ENCODE measurements around the gene PAPOLA.
"Not testable (repeated sequence)": the region's sequence is repeated elsewhere in the genome, so short reads cannot be mapped to it uniquely, and the experiment has no call there.

Gene PAPOLA

DNA sequence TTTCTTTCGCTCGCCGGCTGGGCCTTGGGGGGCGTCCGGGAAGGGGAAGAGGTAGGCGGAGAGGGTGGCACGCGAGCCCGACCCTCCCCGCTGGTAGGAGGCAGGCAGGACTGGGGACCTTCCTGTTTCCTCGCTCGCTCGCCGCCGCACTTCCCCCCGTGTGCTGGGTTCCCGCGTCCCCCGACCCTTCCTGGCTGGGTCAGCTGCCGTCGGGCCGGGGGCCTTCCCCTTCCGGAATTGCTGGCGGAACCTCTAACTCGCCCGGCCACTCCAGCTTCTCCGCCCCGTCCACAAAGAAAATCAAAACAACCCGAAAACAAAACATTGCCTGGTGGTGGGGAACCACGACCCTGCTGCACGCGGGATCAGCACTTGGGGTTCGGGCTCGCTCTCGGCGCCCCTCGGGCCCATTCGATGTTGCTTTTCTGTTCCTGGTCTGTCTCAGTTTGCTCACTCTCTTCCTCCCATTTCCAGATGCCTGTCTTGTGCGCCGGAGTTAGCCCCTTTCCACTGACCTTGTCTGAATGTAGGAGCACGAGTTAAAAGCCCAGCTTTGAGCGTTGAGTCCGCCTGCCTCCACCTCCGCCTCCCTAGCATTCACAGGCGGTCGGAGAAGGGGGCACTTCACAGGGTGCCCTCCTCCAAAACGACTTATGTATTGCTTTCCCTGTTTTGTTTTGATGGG lies 581 bp downstream of the PAPOLA start:
- DNase-seq (ENCODE audit: low read depth) = peak; percentile 66

DNA sequence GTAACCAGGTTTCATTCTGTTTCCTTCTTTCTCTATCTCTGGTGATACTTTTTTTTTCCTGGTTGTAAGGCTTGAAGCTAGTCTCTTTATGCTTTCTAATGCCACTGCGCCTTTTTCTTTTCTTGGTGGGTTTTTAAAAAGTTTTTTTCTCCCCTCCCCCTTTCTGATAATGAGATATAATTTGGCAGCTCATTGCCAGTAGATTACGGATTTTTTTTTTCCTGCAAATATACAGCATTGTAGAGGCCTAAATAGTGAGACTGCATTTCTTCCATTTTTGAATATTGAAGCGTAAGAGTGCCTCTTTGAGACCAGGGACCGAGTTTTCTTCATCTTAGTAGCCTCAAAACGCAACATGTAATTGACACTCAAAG lies 1.1 kb downstream of the PAPOLA start:
- DNase-seq (ENCODE audit: low read depth) = no peak

DNA sequence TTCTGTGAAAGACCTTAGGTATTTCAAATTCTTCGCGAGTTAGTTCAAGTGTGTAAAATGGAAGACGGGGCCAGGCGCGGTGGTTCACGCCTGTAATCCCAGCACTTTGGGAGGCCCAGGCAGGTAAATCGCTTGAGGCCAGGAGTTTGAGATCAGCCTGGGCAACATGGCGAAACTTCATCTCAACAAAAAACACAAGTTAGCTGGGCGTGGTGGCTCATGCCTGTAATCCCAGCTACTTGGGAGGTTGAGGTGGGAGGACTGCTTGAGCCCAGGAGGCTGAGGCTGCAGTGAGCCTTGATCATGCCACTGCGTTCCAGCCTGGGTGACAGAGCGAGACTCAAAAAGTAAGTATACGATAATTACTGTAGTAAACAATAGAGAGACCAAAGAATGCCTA lies 2.2 kb downstream of the PAPOLA start:
- DNase-seq (ENCODE audit: low read depth) = not testable (repeated sequence)

DNA sequence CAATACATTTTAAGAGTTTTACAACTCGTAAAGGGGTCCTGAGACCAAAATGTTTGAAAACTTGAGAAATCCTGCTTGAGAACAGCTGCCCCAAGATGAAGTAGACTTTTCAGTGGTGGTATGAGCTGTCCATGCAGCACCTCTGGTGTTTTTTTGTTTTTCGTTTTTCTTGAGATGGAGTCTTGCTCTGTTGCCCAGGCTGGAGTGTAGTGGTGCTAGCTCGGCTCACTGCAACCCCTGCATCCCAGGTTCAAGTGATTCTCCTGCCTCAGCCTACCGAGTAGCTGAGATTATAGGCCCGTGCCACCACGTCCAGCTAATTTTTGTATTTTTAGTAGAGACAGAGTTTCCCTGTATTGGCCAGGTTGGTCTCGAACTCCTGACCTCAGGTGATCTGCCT lies 5.5 kb downstream of the PAPOLA start:
- no peak for DNase-seq (ENCODE audit: low read depth)

DNA sequence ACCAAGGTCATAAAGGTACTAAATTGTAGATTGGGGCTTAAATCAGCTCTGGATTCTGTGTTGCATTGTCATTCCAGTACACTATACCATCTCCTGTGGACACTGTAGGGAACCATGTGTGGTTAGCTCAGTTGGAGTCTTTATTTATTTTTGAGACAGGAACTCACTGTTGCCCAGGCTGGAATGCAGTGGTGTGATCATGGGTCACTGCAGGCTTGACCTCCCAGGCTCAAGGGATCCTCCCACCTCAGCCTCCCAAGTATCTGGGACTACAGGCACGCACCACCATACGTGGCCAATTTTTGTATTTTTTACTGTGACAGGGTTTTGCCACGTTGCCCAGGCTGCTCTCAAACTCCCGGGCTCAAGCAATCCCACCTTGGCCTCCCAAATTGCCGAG lies 6.7 kb downstream of the PAPOLA start:
- DNase-seq (ENCODE audit: low read depth) = peak; percentile 24

DNA sequence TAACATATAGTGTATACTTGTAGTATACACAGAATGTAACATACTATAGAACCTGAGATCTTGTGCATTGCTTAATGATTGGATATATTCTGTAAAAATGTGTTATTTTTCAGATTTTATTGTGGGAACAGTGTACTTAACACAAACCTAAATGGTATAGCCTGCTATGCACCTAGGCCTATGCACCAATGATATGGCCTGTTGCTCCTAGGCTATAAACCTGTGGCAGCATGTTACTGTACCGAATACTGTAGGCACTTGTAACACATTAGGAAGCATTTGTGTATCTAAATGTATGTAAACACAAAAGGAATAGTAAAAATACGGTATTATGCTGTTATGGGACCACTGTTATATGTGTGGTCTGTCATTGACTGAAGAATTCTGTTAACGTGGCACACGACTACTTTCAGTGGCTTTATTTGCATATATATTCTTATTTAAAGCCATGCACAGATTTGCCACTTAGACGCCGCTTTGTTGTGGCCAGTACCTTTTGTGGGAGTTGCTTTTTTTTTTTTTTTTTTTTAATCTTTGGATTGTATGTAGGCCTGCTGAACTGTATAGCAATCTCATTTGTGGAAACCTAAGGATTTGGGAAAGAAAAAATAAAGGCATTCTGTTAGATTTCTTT lies 7.4 kb downstream of the PAPOLA start:
- DNase-seq (ENCODE audit: low read depth) = no peak

DNA sequence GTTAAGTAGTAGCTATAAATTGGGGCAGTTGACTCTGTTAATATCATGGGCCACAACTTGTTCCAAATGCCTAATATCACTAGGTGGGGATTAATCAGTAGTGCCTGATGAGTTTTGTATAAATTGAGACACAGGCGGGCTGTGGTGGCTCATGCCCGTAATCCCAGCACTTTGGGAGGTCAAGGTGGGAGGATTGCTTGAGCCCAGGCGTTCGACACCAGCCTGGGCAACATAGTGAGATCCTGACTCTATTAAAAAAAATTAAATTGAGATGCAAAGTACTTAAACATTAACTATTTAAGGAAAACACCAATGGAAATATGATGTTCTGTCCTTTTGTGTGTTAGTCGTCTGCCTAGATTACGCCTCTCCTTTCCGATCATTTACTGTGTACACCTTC lies 9.0 kb downstream of the PAPOLA start:
- DNase-seq (ENCODE audit: low read depth) = no peak

DNA sequence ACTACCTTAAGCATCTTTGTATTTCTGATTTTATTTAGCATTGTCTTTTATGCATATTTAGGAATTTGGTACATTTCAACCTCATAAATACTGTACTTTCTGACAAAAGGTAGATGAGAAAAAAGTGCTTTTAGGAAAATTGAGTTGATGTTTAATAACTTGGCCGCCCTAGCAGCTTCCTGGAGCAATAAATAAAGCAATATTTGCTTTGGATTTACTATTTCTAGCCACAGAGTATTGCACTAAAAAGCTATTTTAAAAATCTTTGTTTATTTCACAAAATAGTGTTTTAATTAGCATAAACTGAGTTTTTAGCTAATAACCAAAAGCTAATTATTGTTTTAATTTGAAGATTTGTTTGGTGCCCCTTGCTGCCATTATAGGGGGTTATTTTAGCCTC lies 9.5 kb downstream of the PAPOLA start:
- DNase-seq (ENCODE audit: low read depth) = no peak

DNA sequence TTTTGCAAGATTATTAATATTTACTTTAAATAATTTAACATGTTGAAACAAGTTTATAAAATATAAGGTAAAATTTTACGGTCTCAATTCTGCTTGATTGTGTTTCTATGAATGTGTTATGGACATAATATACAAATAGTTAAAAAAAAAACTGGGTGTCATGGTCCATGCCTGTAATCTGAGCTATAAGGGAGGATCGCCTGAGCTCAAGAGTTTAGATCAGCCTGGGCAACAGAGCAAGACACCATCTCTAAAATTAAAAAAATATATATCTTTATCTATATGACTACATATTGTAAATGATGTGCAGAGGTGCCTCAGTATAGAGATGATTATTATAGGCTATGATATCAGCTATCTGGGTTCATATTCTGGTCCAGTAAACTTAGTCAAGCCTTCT lies 9.9 kb downstream of the PAPOLA start:
- DNase-seq (ENCODE audit: low read depth) = no peak

DNA sequence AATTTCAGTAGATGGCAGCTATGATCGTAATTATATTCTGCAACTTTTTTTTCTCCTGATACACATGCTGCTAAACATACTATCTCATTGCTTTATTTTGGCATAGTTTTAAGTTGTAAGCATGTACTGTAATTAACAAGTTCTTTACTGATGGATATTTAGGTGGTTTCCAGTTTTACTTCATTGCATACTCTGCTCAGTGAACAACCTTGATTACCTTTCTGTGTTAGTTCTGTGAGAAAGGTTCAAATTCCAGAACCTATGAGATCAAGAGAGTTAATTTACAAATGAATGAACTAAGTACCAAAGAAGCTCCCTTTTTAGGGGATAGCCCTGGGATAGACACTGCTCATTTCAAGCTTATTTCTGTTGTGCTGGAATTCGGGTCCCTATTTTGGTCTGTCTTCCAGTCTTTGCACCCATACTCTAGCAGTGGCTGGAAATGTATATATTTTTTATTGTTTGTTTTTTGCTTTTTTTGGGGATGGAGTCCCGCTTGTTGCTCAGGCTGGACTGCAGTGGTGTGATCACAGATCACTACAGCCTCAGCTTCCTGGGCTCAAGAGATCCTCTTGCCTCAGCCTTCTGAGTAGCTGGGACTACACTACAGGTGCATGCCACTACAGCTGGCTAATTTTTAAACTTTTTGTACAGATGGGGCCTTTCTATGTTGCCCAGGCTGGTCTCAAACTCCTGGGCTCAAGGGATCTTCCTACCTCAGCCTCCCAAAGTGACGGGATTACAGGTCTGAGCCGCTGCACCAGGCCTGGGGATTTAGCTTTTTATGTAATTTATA lies 10.6 kb downstream of the PAPOLA start:
- no peak for DNase-seq (ENCODE audit: low read depth)

DNA sequence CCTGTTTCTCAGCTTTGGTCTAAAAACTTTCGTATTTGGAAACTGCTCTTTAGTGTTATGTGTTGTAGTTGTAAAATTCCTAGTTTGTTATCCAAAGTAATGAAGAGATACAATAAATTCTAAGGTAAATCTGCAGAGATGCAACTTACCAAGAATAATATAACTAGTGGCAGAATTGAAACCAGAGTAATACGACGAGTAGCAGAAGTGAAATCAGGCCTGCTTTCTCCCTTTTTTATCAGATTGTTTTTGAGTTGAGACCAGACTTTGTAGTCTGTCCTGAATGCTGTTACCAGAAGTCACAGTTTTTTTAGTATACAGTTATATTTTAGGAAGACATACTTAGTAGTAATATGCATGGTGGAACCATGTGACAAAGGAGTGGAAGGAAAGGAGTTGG lies 12.5 kb downstream of the PAPOLA start:
- DNase-seq (ENCODE audit: low read depth) = no peak

DNA sequence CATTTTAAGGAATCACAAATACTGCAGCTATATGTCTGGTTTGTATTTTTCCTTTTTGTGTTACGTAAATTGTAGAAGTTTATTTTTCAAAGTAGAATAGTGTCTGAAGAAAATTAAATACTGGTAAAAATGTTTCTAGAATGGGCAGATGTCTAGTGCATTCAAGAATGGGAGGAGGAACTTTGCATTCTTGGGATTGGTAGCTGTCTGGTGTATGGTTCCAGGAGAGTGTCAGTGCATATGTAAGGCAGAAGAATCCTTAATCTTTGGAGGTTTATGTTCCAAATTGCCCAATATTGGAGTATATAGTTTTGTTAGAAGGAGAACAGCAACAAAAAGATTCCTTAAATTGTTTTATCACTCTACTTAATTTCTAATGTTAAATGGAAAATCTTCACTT lies 13.5 kb downstream of the PAPOLA start:
- DNase-seq (ENCODE audit: low read depth) = no peak

DNA sequence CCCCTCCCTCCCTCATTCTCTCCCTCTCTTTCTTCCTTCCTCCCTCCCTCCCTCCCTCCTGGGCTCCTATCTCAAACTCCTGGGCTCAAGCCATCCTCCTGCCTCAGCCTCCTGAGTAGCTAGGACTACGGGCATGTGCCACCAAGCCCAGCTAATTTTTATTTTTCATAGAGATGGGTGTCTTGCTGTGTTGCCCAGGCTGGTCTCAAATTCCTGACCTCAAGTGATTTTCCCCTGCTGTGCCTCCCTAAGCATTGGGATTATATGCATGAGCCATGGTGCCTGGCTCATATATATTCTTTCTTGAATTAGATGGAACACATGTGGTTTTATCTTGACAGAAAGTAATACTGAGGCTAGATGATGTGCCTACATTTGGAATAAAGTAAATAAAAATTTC lies 14.2 kb downstream of the PAPOLA start:
- no peak for DNase-seq (ENCODE audit: low read depth)

DNA sequence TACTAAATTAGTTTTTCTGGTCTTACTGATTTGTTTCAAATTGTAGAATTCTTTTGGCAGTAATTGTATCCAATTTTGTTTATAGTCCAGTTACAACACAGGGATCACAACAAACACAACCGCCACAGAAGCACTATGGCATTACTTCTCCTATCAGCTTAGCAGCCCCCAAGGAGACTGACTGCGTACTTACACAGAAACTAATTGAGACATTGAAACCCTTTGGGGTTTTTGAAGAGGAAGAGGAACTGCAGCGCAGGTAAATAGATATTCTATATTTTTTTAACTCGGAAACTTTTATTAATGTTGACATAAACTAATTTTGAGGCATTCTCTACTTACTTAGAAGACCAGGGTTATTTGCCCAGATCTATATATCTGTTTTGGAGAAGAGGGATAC lies 17.8 kb downstream of the PAPOLA start:
- DNase-seq (ENCODE audit: low read depth) = no peak

DNA sequence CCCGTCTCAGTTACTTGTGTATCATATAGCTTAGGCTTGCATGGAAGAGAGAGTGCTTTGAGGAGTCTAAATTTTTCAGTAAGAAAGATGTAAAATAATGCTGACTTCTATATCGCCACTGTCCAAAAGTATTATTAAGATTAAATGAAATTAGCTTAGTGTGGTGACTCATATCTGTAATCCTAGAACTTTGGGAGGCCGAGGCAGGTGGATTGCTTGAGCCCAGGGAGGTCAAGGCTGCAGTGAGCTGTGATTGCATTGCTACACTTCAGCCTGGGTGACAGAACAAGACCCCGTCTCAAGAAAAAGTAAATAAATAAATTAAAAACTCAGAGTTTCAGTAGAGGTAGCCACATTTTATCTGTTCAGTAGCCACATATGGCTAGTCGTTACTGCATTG lies 23.3 kb downstream of the PAPOLA start:
- DNase-seq (ENCODE audit: low read depth) = no peak

DNA sequence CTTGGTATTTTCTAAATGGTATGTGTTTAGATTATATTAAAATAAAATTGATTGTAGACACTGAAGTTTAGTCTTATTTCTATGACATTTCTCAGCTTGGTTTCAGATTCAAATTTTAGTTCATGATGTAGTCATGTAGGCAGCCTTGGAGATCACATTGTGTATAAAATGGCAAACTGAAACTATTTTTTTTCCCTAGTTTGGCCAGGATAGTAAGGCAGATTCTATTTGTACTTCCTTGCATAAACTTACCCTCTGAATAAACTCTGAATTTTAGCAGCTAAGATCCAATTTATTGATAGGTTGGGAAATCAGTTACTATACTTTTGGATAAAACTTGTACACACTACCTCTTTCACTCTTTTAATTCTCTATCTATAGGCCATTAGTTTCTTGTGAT lies 30.4 kb downstream of the PAPOLA start:
- no peak for DNase-seq (ENCODE audit: low read depth)

DNA sequence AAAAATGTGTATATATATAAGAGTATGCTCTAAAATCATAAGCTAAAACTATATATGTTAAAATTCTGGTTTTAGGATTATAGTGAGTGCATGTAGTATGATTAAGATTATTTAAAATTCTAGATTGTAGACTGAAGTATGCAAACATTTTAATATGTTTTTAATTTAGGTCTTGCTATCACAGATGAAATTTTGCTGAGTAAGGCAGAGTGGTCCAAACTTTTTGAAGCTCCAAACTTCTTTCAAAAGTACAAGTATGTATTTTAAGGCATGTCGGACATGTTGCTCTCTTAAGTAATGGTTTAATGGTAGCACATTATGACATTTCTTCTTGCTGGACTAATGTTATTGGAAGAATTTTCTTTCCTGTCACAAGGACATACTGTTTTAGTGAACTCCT lies 34.6 kb downstream of the PAPOLA start:
- DNase-seq (ENCODE audit: low read depth) = no peak

DNA sequence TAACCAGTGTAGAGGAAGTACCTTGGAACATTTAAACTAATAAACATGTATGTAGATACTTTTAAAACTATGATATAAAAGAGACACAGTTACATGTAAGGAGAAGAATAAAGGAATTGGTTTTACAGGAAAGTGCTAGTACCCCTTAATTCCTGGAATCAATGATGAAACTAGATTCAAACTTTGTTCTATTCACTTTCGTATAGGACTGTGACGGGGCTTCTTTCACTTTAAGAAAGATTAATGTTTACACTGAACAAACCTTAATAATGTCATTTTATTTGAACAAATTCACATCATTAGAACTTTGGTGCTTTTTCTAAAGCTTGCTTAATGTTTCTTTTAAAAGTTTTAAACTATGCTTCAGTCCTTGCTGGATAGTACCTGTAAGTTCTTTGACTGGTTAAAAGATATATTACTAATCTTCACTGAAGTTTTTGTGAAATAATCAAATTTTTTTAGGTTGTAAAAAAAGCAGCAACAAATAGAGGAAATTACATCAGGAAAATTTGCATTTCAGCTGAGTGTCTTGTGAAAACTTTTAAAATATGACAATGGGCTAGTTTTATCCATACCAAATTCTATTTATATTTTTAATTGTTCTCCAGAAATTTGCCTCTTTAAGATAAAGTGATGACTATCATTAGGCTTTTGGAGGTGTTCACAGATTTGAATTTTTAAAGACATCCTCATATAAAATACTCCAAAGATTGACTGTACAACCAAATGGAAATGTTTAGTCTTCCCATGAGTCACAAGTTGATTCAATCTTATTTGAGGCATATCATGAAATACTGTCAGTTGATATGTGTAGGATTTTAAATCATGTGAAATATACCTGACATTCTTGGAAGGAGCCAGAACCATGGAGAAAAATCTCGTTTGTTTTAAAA lies 36.2 kb downstream of the PAPOLA start:
- peak; percentile 24 for DNase-seq (ENCODE audit: low read depth)

DNA sequence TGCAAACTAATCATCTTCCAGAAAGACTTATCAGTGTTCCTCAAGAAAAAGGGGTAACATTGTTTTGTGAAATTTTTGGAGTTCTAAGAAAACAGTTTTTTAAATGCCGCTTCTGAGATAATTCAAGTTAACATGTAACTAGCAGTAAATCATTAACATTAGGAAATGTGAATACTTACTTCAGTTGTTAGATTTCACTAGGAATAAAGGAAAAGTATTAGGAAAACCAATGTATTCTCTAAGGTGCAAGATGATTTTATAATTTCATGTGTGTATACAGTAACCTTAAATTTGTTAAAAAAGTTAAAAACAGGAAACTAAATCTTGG lies 36.8 kb downstream of the PAPOLA start:
- no peak for DNase-seq (ENCODE audit: low read depth)

DNA sequence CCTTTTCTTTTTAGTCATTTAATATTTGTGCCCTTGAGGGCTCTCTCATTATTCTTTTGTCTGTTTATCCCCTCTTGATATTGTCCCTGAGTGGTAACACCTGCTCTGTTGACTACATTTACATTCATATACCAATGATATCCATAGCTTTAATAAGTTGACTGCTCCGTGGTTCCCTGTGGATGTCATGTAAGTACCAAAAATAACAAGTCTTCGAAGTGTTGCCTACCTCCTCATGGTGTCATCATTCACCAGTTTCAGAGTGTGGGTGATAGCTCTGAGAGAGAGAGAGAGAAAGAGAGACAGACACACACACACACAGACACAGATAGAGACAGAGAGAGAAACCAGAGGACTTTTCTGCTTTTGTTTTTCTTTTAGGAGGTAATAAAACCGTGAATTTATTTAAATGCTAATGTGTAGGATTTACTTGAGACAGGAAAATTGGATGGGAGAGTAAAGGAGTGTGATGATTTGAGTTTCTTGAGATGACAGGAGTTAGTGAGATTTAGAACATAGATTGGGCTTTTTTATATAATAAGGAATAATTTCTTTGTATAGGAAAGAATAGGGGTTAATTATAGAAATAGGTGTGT lies 52.2 kb downstream of the PAPOLA start:
- DNase-seq (ENCODE audit: low read depth) = no peak

DNA sequence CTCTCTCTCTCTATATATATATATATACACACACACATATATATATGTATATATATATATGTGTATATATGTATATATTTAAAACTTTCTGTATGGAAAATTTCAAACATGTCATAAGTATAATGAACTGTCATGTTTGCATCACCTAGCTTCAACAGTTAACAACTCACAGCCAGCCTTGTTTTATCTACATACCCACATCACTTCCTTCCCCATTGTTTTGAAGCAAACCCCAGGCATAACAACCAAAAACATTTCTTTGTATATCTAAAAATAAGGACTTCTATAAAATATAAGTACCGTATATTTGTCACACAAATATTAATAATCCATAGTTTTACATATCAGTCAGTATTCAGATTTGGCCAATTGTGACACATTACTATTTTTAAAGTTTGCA lies 57.4 kb downstream of the PAPOLA start:
- no peak for DNase-seq (ENCODE audit: low read depth)

DNA sequence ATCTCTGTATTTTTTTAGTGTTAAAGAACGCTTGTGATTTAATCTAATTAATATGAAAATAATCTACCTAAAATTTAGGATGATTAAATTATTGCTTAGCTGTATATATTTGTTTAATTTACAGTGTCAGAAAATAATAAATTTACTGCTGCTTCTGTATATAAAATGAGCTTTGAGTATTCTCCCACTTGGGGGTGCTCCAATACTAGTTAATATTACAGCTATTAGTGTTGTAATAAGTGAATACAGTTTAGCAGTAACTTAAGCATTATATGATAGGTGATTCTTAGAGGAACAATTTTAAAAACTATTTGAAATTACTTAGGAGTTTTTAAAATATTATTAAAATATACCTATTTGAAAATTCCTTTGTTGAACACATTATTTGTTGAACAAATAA lies 62.2 kb downstream of the PAPOLA start:
- DNase-seq (ENCODE audit: low read depth) = peak; percentile 17
